Coronary artery (tissue), 2 donors: ENCODE data around the gene C16orf74.

Source experiments
- DNase-seq: peaks from one replicate; pipeline ENCODE4 v3.0.0-alpha.2; 2017; ENCODE audit warnings: low spot score
- H3K27ac ChIP-seq, 2 donors: fragments of 200-600 bp; sonication (generic); one replicate each; pipeline ENCODE4 v1.5.1; 2016 to 2019
- H3K4me3 ChIP-seq: fragments of 200-600 bp; sonication (generic); 2 replicates; pipeline ENCODE4 v1.5.1; 2016; ENCODE audit warnings: mild to moderate bottlenecking, moderate library complexity
- CTCF ChIP-seq: fragments of 200-600 bp; sonication (generic); IDR thresholded peaks from one replicate; pipeline ENCODE4 v1.5.1; 2019; ENCODE audit warnings: antibody characterized with exemption

The C16orf74 gene

GRCh38 chr16:85658504-85659326 lies 92.2 kb downstream of the C16orf74 start:
- Histone ChIP-seq H3K27ac (no peak overlapping the region), H3K4me3 (no peak overlapping the region)
- no peak for DNase-seq
- TF ChIP-seq CTCF, result no peak

- Histone ChIP-seq H3K4me3 (no peak overlapping the region), H3K27ac (no peak overlapping the region)
- TF ChIP-seq CTCF, result no peak
- no peak for DNase-seq
Measured at GRCh38 chr16:85657996-85658395, 92.9 kb downstream of the C16orf74 start.
